ENCODE measurements around the gene KCNK18. TPM values are rescaled to one million over a fixed set of nuclear protein-coding genes. Genes with fewer than 3 reads are reported as not detected.

Gene KCNK18
- total and polyA plus RNA-seq, 7 experiments from 2014 or later: not detected

DNA sequence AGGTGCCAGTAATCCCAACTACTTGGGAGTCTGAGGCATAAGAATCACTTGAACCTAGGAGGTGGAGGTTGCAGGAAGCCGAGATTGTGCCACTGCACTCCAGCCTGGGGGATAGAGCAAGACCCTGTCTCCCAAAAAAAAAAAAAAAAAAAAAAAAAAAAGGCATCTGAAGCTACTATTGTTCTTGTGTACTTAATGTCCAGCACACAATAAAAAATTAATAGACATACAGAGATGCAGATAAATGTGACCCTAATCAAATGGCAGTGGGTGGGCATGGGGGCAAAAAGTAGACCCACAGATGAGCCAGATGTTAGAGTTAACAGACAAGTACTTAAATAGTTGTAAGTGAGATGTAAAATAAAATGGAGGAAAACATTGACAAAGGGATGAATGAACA is 7.7 kb upstream of the KCNK18 start:
- H3K27ac ChIP-seq (ENCODE audit: low read depth, low read length): no peak overlapping the region
- CTCF ChIA-PET: interaction anchor here (1.0 to 1.2 kb wide), 2 partner anchors 10 to 15 kb away, joined by 3 to 4 read pairs; no protein-coding TSS in a partner anchor
- H3K36me3 Mint-ChIP-seq: peaks cover 0 to 9% (median 3%) of the 10 kb centered on the region in 5 donors
- peaks cover 0 to 9% (median 3%) of the 10 kb centered on the region in 5 donors for H3K27me3 Mint-ChIP-seq
- H3K4me1 ChIP-seq (ENCODE audit: control insufficient read depth in 2 of 2, insufficient read depth in 2 of 2, low read length in 2 of 2): no peaks in the 10 kb centered on the region
- H3K27me3 ChIP-seq (ENCODE audit: control insufficient read depth in 2 of 2, insufficient read depth in 2 of 2, low read length in 2 of 2): no peaks in the 10 kb centered on the region
- peaks cover 0 to 6% (median 0%) of the 10 kb centered on the region in 3 experiments for H3K9me3 ChIP-seq (ENCODE audit: control insufficient read depth in 2 of 3, low read length in 3 of 3)
- H3K4me3 ChIP-seq (ENCODE audit: low read length): no peak overlapping the region
- no peak overlapping the region for H3K27ac Mint-ChIP-seq
- DNase-seq: no peak
- no peak overlapping the region for H3K4me3 Mint-ChIP-seq
- H3K36me3 ChIP-seq (ENCODE audit: control insufficient read depth in 2 of 3, insufficient read depth in 3 of 3, low read length in 3 of 3): no peaks in the 10 kb centered on the region
- no peak for ATAC-seq
- POLR2A ChIA-PET: no interaction called here
- H3K9me3 Mint-ChIP-seq: peaks cover 4 to 17% (median 10%) of the 10 kb centered on the region in 11 donors
- intact Hi-C loops (cut with micrococcal nuclease): no loop called here
- no peaks in the 10 kb centered on the region for H3K4me1 Mint-ChIP-seq

DNA sequence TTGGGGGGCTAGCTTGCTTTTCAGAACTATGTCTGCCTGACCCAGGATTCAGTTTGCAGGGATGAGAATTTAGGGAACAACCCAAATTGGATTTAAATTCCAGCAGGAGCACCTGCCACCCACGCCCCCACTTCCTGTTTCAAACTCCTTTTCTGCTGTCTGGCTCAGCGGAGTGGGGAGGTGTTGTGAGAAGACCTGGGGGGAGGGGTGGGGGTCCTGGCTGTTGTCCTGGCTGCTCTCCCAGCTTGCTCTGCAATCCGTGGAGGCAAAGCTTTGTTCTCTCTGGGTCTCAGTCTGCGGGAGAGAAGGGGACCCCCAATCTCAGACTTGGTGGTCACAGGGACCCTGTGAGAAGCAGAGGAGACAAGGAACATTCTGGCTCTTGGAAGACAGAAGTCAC is 799 bp downstream of the KCNK18 start:
- Mint-ChIP-seq H3K4me3 (no peak overlapping the region), H3K36me3 (no peaks in the 10 kb centered on the region), H3K9me3 (no peaks in the 10 kb centered on the region), H3K27me3 (peaks cover 0 to 24% (median 5%) of the 10 kb centered on the region in 5 donors), H3K27ac (no peak overlapping the region), H3K4me1 (no peaks in the 10 kb centered on the region)
- ATAC-seq (no peak), DNase-seq (no peak)
- Histone ChIP-seq H3K27me3 (ENCODE audit: control insufficient read depth in 2 of 2, insufficient read depth in 2 of 2, low read length in 2 of 2) (no peaks in the 10 kb centered on the region), H3K36me3 (ENCODE audit: control insufficient read depth in 2 of 3, insufficient read depth in 3 of 3, low read length in 3 of 3) (no peaks in the 10 kb centered on the region), H3K4me1 (ENCODE audit: control insufficient read depth in 2 of 2, insufficient read depth in 2 of 2, low read length in 2 of 2) (no peaks in the 10 kb centered on the region), H3K9me3 (ENCODE audit: control insufficient read depth in 2 of 3, low read length in 3 of 3) (no peaks in the 10 kb centered on the region), H3K27ac (ENCODE audit: low read depth, low read length) (no peak overlapping the region), H3K4me3 (ENCODE audit: low read length) (no peak overlapping the region)
- CTCF ChIA-PET: no interaction called here
- intact Hi-C loops (cut with micrococcal nuclease): no loop called here
- POLR2A ChIA-PET: no interaction called here

DNA sequence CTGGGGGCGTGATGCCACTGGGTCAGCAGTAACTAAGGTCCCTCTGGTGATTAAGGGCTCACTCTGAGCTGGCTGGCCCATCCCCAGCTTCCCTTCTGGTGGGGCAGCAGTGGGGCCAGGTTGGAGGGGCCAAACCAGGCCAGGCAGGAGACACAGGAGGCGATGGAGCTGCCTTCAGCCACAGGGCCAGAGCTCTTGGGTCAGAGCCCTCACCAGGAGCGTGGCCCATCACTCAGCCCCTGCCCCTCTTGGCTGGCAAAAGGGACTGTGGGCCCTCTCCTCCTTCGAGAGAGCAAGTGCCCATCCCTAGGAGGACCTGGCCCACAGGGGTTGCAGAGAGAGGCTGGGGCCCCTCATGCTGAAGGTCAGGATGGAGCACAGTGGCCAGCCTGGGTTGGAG is 4.5 kb downstream of the KCNK18 start:
- Mint-ChIP-seq H3K27ac (no peak overlapping the region), H3K4me3 (no peak overlapping the region), H3K27me3 (peaks cover 0 to 20% (median 14%) of the 10 kb centered on the region in 5 donors), H3K36me3 (no peaks in the 10 kb centered on the region), H3K4me1 (no peaks in the 10 kb centered on the region), H3K9me3 (peaks cover 0 to 6% (median 3%) of the 10 kb centered on the region in 11 donors)
- ChIA-PET CTCF (interaction anchor here (1.6 kb wide), 1 partner anchor 15 kb away, joined by 7 read pairs; no protein-coding TSS in a partner anchor), POLR2A (no interaction called here)
- Histone ChIP-seq H3K27ac (ENCODE audit: low read depth, low read length) (no peak overlapping the region), H3K9me3 (ENCODE audit: control insufficient read depth in 2 of 3, low read length in 3 of 3) (no peaks in the 10 kb centered on the region), H3K27me3 (ENCODE audit: control insufficient read depth in 2 of 2, insufficient read depth in 2 of 2, low read length in 2 of 2) (no peaks in the 10 kb centered on the region), H3K36me3 (ENCODE audit: control insufficient read depth in 2 of 3, insufficient read depth in 3 of 3, low read length in 3 of 3) (no peaks in the 10 kb centered on the region), H3K4me1 (ENCODE audit: control insufficient read depth in 2 of 2, insufficient read depth in 2 of 2, low read length in 2 of 2) (no peaks in the 10 kb centered on the region), H3K4me3 (ENCODE audit: low read length) (no peak overlapping the region)
- no peak for ATAC-seq
- DNase-seq: no peak
- intact Hi-C loops (cut with micrococcal nuclease): no loop called here

- H3K27ac ChIP-seq (ENCODE audit: low read depth, low read length): no peak overlapping the region
Observed at GRCh38 chr10:117204316-117204715, 7.0 kb downstream of the KCNK18 start.

GRCh38 chr10:117212176-117212575 is 14.9 kb downstream of the KCNK18 start:
- ChIA-PET POLR2A (no interaction called here), CTCF (no interaction called here)
- Histone ChIP-seq H3K27ac (ENCODE audit: low read depth, low read length) (no peak overlapping the region), H3K4me1 (ENCODE audit: control insufficient read depth in 2 of 2, insufficient read depth in 2 of 2, low read length in 2 of 2) (peaks cover 3 to 8% of the 10 kb centered on the region in 2 donors), H3K27me3 (ENCODE audit: control insufficient read depth in 2 of 2, insufficient read depth in 2 of 2, low read length in 2 of 2) (peaks cover 3 to 6% of the 10 kb centered on the region in 2 donors), H3K4me3 (ENCODE audit: low read length) (no peak overlapping the region), H3K36me3 (ENCODE audit: control insufficient read depth in 2 of 3, insufficient read depth in 3 of 3, low read length in 3 of 3) (no peaks in the 10 kb centered on the region), H3K9me3 (ENCODE audit: control insufficient read depth in 2 of 3, low read length in 3 of 3) (peaks cover 0 to 6% (median 0%) of the 10 kb centered on the region in 3 experiments)
- DNase-seq: no peak
- intact Hi-C loops (cut with micrococcal nuclease): loop anchor here in 1 of 2 donors (10.0 kb wide), 1 partner anchor 283 kb away; no protein-coding TSS in a partner anchor
- no peak overlapping the region for H3K4me3 Mint-ChIP-seq
- H3K9me3 Mint-ChIP-seq: peaks cover 2 to 31% (median 11%) of the 10 kb centered on the region in 11 donors
- peaks cover 0 to 9% (median 0%) of the 10 kb centered on the region in 5 donors for H3K36me3 Mint-ChIP-seq
- no peak for ATAC-seq
- peaks cover 33 to 63% (median 56%) of the 10 kb centered on the region in 5 donors for H3K27me3 Mint-ChIP-seq
- H3K27ac Mint-ChIP-seq: no peak overlapping the region
- peaks cover 0 to 6% (median 0%) of the 10 kb centered on the region in 7 donors for H3K4me1 Mint-ChIP-seq

More at GRCh38 chr10:117204316-117204715, 7.0 kb downstream of the KCNK18 start:
- Mint-ChIP-seq H3K36me3 (no peaks in the 10 kb centered on the region), H3K27me3 (peaks cover 0 to 28% (median 26%) of the 10 kb centered on the region in 5 donors), H3K27ac (no peak overlapping the region), H3K4me1 (no peaks in the 10 kb centered on the region), H3K4me3 (no peak overlapping the region), H3K9me3 (peaks cover 0 to 6% (median 3%) of the 10 kb centered on the region in 11 donors)
- Histone ChIP-seq H3K36me3 (ENCODE audit: control insufficient read depth in 2 of 3, insufficient read depth in 3 of 3, low read length in 3 of 3) (no peaks in the 10 kb centered on the region), H3K27me3 (ENCODE audit: control insufficient read depth in 2 of 2, insufficient read depth in 2 of 2, low read length in 2 of 2) (no peaks in the 10 kb centered on the region), H3K4me1 (ENCODE audit: control insufficient read depth in 2 of 2, insufficient read depth in 2 of 2, low read length in 2 of 2) (no peaks in the 10 kb centered on the region), H3K9me3 (ENCODE audit: control insufficient read depth in 2 of 3, low read length in 3 of 3) (no peaks in the 10 kb centered on the region), H3K4me3 (ENCODE audit: low read length) (no peak overlapping the region)
- ATAC-seq (no peak), DNase-seq (no peak)
- CTCF ChIA-PET: interaction anchor here (0.6 to 1.4 kb wide), 2 partner anchors 13 to 50 kb away, joined by 5 to 7 read pairs; no protein-coding TSS in a partner anchor
- POLR2A ChIA-PET: no interaction called here
- intact Hi-C loops (cut with micrococcal nuclease): no loop called here

DNA sequence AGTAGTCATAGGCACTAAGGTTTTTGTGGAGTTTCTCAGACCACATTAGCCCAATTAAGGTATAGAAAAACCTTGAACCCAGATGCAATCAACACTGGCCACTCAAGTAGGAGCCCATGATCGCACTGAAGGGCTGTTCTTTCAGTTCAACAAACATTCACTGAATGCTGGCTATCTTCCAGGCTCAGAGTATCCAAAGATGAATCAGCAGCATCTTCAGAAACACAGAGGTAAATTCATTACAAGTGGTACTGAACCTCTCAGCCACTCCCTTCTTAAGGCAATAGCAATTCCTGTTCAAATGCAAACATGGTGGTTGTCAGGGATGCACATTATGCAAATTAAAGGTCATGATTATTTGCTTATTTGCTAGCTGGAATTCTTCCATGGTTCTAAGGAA is 17.1 kb downstream of the KCNK18 start:
- H3K4me3 Mint-ChIP-seq: no peak overlapping the region
- POLR2A ChIA-PET: no interaction called here
- DNase-seq (no peak), ATAC-seq (no peak)
- CTCF ChIA-PET: interaction anchor here (1.0 to 1.1 kb wide), 2 partner anchors 73 to 104 kb away, joined by 3 read pairs; no protein-coding TSS in a partner anchor
- no peak overlapping the region for H3K4me3 ChIP-seq (ENCODE audit: low read length)
- H3K27ac ChIP-seq (ENCODE audit: low read depth, low read length): no peak overlapping the region
- peaks cover 0 to 9% (median 0%) of the 10 kb centered on the region in 5 donors for H3K36me3 Mint-ChIP-seq
- H3K27me3 ChIP-seq (ENCODE audit: control insufficient read depth in 2 of 2, insufficient read depth in 2 of 2, low read length in 2 of 2): peaks cover 3 to 6% of the 10 kb centered on the region in 2 donors
- intact Hi-C loops (cut with micrococcal nuclease): loop anchor here in 1 of 2 donors (10.0 kb wide), 1 partner anchor 280 kb away; no protein-coding TSS in a partner anchor
- H3K4me1 ChIP-seq (ENCODE audit: control insufficient read depth in 2 of 2, insufficient read depth in 2 of 2, low read length in 2 of 2): peaks cover 6 to 10% of the 10 kb centered on the region in 2 donors
- H3K36me3 ChIP-seq (ENCODE audit: control insufficient read depth in 2 of 3, insufficient read depth in 3 of 3, low read length in 3 of 3): no peaks in the 10 kb centered on the region
- no peak overlapping the region for H3K27ac Mint-ChIP-seq
- H3K4me1 Mint-ChIP-seq: peaks cover 0 to 9% (median 7%) of the 10 kb centered on the region in 7 donors
- peaks cover 0 to 6% (median 0%) of the 10 kb centered on the region in 3 experiments for H3K9me3 ChIP-seq (ENCODE audit: control insufficient read depth in 2 of 3, low read length in 3 of 3)
- H3K9me3 Mint-ChIP-seq: peaks cover 2 to 31% (median 11%) of the 10 kb centered on the region in 11 donors
- peaks cover 29 to 57% (median 52%) of the 10 kb centered on the region in 5 donors for H3K27me3 Mint-ChIP-seq
